NCI-H128 (cell line): Measurements from ENCODE around the gene C1orf185.
"Not testable (repeated sequence)": the region's sequence is repeated elsewhere in the genome, so short reads cannot be mapped to it uniquely, and the experiment has no call there.

Experiments used
- DNase-seq: peaks from one replicate; lab custom pipeline; 2025; ENCODE audit not compliant: unreplicated experiment; lab: John Stamatoyannopoulos, UW

The C1orf185 gene

GRCh38 chr1:51133045-51133444 lies 31.0 kb downstream of the C1orf185 start:
- DNase-seq, result no peak

- DNase-seq, result not testable (repeated sequence)
Measured at GRCh38 chr1:51137696-51138095, 35.7 kb downstream of the C1orf185 start.

- DNase-seq, result no peak
Measured at GRCh38 chr1:51139474-51139873, 37.4 kb downstream of the C1orf185 start.

GRCh38 chr1:51147394-51147793 lies 45.4 kb downstream of the C1orf185 start:
- peak; percentile 65 for DNase-seq

- no peak for DNase-seq
Measured at GRCh38 chr1:51154776-51155175, 52.7 kb downstream of the C1orf185 start.

GRCh38 chr1:51156752-51157151 lies 54.7 kb downstream of the C1orf185 start:
- DNase-seq, result no peak

- no peak for DNase-seq
Measured at GRCh38 chr1:51157395-51157794, 55.4 kb downstream of the C1orf185 start.

GRCh38 chr1:51158263-51158662 lies 56.2 kb downstream of the C1orf185 start:
- no peak for DNase-seq

GRCh38 chr1:51162560-51162959 lies 60.5 kb downstream of the C1orf185 start:
- not testable (repeated sequence) for DNase-seq

GRCh38 chr1:51165540-51165939 lies 63.5 kb downstream of the C1orf185 start:
- no peak for DNase-seq

- DNase-seq, result no peak
Measured at GRCh38 chr1:51168266-51168845, 66.3 kb downstream of the C1orf185 start.

- no peak for DNase-seq
Measured at GRCh38 chr1:51168936-51169335, 66.9 kb downstream of the C1orf185 start.

- DNase-seq, result no peak
Measured at GRCh38 chr1:51170342-51170741, 68.3 kb downstream of the C1orf185 start.

GRCh38 chr1:51172811-51173210 lies 70.8 kb downstream of the C1orf185 start:
- no peak for DNase-seq

- DNase-seq, result no peak
Measured at GRCh38 chr1:51175278-51175677, 73.2 kb downstream of the C1orf185 start.

GRCh38 chr1:51177988-51178387 lies 76.0 kb downstream of the C1orf185 start:
- not testable (repeated sequence) for DNase-seq

- DNase-seq, result no peak
Measured at GRCh38 chr1:51188230-51188629, 86.2 kb downstream of the C1orf185 start.

- peak; percentile 31 for DNase-seq
Measured at GRCh38 chr1:51189421-51190073, 87.5 kb downstream of the C1orf185 start.

- DNase-seq, result no peak
Measured at GRCh38 chr1:51190961-51191360, 88.9 kb downstream of the C1orf185 start.

- DNase-seq, result peak; percentile 37
Measured at GRCh38 chr1:51192213-51192843, 90.3 kb downstream of the C1orf185 start.

GRCh38 chr1:51193564-51193963 lies 91.5 kb downstream of the C1orf185 start:
- no peak for DNase-seq
